H1 (cell line): ENCODE data around the gene PTGFR.

Experiments used
- CEBPB ChIP-seq: IDR thresholded peaks from 2 replicates; pipeline ENCODE4 v1.6.1; 2012; ENCODE audit warnings: low read depth, low read length
- GTF2F1 ChIP-seq: IDR thresholded peaks from 2 replicates; pipeline ENCODE4 v1.6.1; 2012; ENCODE audit warnings: low read depth, low read length, improper control_type of control experiment, borderline replicate concordance
- POLR2A ChIP-seq, 2 experiments: IDR thresholded peaks; 1 replicate in 1 of 2; 2 replicates in 1 of 2; pipeline ENCODE4 v1.6.1; 2011; ENCODE audit warnings: low read depth in 2 of 2, low read length in 2 of 2, mild to moderate bottlenecking in 2 of 2; ENCODE audit errors: control extremely low read depth in 1 of 2
- POU5F1 ChIP-seq: IDR thresholded peaks from 2 replicates; pipeline ENCODE4 v1.6.1; 2011; ENCODE audit warnings: low read depth, mild to moderate bottlenecking, low read length, moderate library complexity
- RAD21 ChIP-seq, 2 experiments: IDR thresholded peaks in 1 of 2; conservative IDR thresholded peaks in 1 of 2; 2 replicates each; pipeline ENCODE4 v1.6.1; 2011; ENCODE audit warnings: low read depth in 2 of 2, low read length in 2 of 2, improper control_type of control experiment in 1 of 2, inconsistent platforms in 1 of 2, mild to moderate bottlenecking in 1 of 2, moderate library complexity in 1 of 2
- RFX5 ChIP-seq: IDR thresholded peaks from 2 replicates; pipeline ENCODE4 v1.6.1; 2011; ENCODE audit warnings: low read depth, low read length, improper control_type of control experiment, borderline replicate concordance
- SP1 ChIP-seq: IDR thresholded peaks from 2 replicates; pipeline ENCODE4 v1.6.1; 2011; ENCODE audit warnings: low read depth, low read length
- SP2 ChIP-seq: IDR thresholded peaks from 2 replicates; pipeline ENCODE4 v1.6.1; 2012; ENCODE audit warnings: mild to moderate bottlenecking, low read length, inconsistent platforms
- TAF1 ChIP-seq: IDR thresholded peaks from 2 replicates; pipeline ENCODE4 v1.6.1; 2011; ENCODE audit warnings: mild to moderate bottlenecking, low read depth, low read length
- TCF12 ChIP-seq: IDR thresholded peaks from 2 replicates; pipeline ENCODE4 v1.6.1; 2011; ENCODE audit warnings: low read depth, mild to moderate bottlenecking, low read length
- TF ChIP-seq, protein P1 (sequence below): IDR thresholded peaks from 2 replicates; pipeline ENCODE4 v1.6.1; 2012; ENCODE audit warnings: inconsistent platforms
- TF ChIP-seq, protein P2 (sequence below), 3 experiments: IDR thresholded peaks; 1 replicate in 2 of 3; 2 replicates in 1 of 3; pipeline versions ENCODE4 v1.5.1 to v1.6.1; 2011; ENCODE audit warnings: low read length in 3 of 3, mild to moderate bottlenecking in 3 of 3, inconsistent platforms in 2 of 3, low read depth in 1 of 3, moderate library complexity in 1 of 3; ENCODE audit not compliant: insufficient read depth in 1 of 3; ENCODE audit errors: control extremely low read depth in 1 of 3

DNA sequence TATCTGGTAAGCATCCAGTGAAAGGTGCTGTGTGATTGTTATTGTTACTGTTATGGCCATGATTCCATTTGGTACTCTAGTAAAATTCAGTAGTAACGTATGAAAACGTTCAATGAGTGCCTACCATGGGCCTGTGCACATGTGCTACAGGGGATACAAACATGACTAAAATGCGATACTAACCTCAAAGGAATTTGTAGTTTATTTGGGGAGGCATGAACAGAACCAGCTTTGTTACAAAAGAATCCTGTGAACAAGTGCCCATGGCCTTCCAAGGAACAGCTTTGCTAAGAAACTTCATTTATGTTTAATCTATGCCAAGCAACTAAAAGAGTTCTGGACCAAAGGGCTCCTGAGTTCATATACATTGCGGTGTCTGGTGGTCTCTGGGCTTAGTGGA is 28.7 kb downstream of the PTGFR start:
- no peak for TF ChIP-seq GTF2F1
- TF ChIP-seq POU5F1 = no peak
- TF ChIP-seq, protein P1, sequence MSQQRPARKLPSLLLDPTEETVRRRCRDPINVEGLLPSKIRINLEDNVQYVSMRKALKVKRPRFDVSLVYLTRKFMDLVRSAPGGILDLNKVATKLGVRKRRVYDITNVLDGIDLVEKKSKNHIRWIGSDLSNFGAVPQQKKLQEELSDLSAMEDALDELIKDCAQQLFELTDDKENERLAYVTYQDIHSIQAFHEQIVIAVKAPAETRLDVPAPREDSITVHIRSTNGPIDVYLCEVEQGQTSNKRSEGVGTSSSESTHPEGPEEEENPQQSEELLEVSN = no peak
- no peak for TF ChIP-seq TCF12
- TF ChIP-seq POLR2A (IDR thresholded peaks at IDR 0.05; ENCODE audit: control extremely low read depth in 1 of 2, low read depth in 2 of 2, low read length in 2 of 2) = no peak
- TF ChIP-seq SP1 = no peak
- TF ChIP-seq, protein P2, sequence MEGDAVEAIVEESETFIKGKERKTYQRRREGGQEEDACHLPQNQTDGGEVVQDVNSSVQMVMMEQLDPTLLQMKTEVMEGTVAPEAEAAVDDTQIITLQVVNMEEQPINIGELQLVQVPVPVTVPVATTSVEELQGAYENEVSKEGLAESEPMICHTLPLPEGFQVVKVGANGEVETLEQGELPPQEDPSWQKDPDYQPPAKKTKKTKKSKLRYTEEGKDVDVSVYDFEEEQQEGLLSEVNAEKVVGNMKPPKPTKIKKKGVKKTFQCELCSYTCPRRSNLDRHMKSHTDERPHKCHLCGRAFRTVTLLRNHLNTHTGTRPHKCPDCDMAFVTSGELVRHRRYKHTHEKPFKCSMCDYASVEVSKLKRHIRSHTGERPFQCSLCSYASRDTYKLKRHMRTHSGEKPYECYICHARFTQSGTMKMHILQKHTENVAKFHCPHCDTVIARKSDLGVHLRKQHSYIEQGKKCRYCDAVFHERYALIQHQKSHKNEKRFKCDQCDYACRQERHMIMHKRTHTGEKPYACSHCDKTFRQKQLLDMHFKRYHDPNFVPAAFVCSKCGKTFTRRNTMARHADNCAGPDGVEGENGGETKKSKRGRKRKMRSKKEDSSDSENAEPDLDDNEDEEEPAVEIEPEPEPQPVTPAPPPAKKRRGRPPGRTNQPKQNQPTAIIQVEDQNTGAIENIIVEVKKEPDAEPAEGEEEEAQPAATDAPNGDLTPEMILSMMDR (IDR thresholded peaks at IDR 0.05; ENCODE audit: control extremely low read depth in 1 of 3, insufficient read depth in 1 of 3, low read depth in 1 of 3, low read length in 3 of 3) = no peak
- no peak for TF ChIP-seq SP2
- TF ChIP-seq CEBPB = no peak
- TF ChIP-seq TAF1 = no peak
- TF ChIP-seq RAD21 (IDR thresholded peaks at IDR 0.05 in 1 of 2, conservative IDR thresholded peaks at IDR 0.05 in 1 of 2; ENCODE audit: low read depth in 2 of 2, low read length in 2 of 2) = no peak
- no peak for TF ChIP-seq RFX5
